Right lobe of liver (tissue), 4 donors: Measurements from ENCODE around the gene ZBTB8B.

ENCODE experiments used
- POLR2A ChIP-seq: fragments of 450-650 bp; IDR thresholded peaks from one replicate; pipeline ENCODE4 v1.6.1; 2017; ENCODE audit warnings: antibody characterized with exemption, mild to moderate bottlenecking
- TF ChIP-seq, protein P1 (sequence below), 4 donors: fragments of 200-600 bp in 3 of 4; fragments of 450-650 bp in 1 of 4; IDR thresholded peaks; one replicate each; pipeline versions ENCODE4 v1.5.1 to v1.8.0; 2016 to 2022; ENCODE audit warnings: antibody characterized with exemption in 4 of 4, mild to moderate bottlenecking in 2 of 4
- donor health status: DM: no; HTN: no; CAD: no.
- donor health status: DM: no; HTN: no; CAD: no.
- donor health status: DM: no; HTN: yes; CAD: no.

DNA sequence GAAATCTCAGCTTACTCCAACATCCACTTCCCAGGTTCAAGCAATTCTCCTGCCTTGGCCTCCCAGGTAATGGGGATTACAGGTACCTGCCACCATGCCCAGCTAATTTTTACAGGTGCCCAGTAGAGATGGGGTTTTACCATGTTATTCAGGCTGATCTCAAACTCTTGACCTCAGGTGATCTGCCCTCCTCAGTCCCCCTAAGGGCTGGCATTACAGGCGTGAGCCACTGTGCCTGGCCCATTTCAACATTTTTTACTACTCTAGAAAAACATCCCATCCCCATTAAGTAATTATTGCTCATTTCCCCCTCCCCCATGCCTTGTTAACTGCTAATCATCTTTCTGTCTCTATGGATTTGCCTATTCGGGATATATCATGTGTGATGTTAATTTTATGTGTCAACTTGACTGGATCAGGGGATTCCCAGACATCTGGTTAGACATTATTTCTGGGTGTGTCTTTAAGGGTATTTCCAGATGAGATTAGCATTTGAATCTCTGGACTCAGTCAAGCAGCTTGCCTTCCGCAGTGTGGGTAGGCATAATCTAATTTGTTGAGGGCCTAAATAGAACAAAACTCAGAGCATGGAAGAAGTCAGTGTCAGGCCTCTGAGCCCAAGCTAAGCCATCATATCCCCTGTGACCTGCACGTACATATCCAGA is 33.0 kb upstream of the ZBTB8B start:
- no peak for TF ChIP-seq POLR2A
- TF ChIP-seq, protein P1, sequence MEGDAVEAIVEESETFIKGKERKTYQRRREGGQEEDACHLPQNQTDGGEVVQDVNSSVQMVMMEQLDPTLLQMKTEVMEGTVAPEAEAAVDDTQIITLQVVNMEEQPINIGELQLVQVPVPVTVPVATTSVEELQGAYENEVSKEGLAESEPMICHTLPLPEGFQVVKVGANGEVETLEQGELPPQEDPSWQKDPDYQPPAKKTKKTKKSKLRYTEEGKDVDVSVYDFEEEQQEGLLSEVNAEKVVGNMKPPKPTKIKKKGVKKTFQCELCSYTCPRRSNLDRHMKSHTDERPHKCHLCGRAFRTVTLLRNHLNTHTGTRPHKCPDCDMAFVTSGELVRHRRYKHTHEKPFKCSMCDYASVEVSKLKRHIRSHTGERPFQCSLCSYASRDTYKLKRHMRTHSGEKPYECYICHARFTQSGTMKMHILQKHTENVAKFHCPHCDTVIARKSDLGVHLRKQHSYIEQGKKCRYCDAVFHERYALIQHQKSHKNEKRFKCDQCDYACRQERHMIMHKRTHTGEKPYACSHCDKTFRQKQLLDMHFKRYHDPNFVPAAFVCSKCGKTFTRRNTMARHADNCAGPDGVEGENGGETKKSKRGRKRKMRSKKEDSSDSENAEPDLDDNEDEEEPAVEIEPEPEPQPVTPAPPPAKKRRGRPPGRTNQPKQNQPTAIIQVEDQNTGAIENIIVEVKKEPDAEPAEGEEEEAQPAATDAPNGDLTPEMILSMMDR (IDR thresholded peaks at IDR 0.05) = no peak
